CD4-positive, alpha-beta T cell treated with Interleukin-17A for 1 hour (primary cell): ENCODE data around the gene TSC1.

Experiments used
- DNase-seq: peaks from one replicate; pipeline ENCODE4 v3.0.0-alpha.2; 2020

The TSC1 gene

GRCh38 chr9:132931178-132931735, 13.2 kb downstream of the TSC1 start:
- DNase-seq: no peak

GRCh38 chr9:132927704-132928103, 16.7 kb downstream of the TSC1 start:
- no peak for DNase-seq

GRCh38 chr9:132923346-132923902, 21.0 kb downstream of the TSC1 start:
- DNase-seq: no peak

GRCh38 chr9:132919614-132920268, 24.7 kb downstream of the TSC1 start:
- no peak for DNase-seq

- no peak for DNase-seq
These were observed 29.5 kb downstream of the TSC1 start for GRCh38 chr9:132914924-132915323.

- DNase-seq: no peak
These were observed 32.3 kb downstream of the TSC1 start for GRCh38 chr9:132912131-132912530.

GRCh38 chr9:132910376-132910775, 34.0 kb downstream of the TSC1 start:
- no peak for DNase-seq

- no peak for DNase-seq
These were observed 35.1 kb downstream of the TSC1 start for GRCh38 chr9:132909311-132909710.

GRCh38 chr9:132908635-132909034, 35.8 kb downstream of the TSC1 start:
- DNase-seq: peak; percentile 60

- no peak for DNase-seq
These were observed 38.7 kb downstream of the TSC1 start for GRCh38 chr9:132905726-132906125.

GRCh38 chr9:132903574-132904492, 40.6 kb downstream of the TSC1 start:
- DNase-seq: no peak

GRCh38 chr9:132901858-132902831, 42.3 kb downstream of the TSC1 start:
- peak; percentile 86 for DNase-seq

GRCh38 chr9:132898051-132898450, 46.4 kb downstream of the TSC1 start:
- no peak for DNase-seq

GRCh38 chr9:132896906-132897305, 47.5 kb downstream of the TSC1 start:
- DNase-seq: no peak

GRCh38 chr9:132896264-132896663, 48.2 kb downstream of the TSC1 start:
- DNase-seq: no peak

GRCh38 chr9:132894862-132895835, 49.3 kb downstream of the TSC1 start:
- DNase-seq: no peak

GRCh38 chr9:132894346-132894745, 50.1 kb downstream of the TSC1 start:
- DNase-seq: no peak

GRCh38 chr9:132892400-132892799, 52.0 kb downstream of the TSC1 start:
- no peak for DNase-seq

GRCh38 chr9:132888151-132888550, 56.3 kb downstream of the TSC1 start:
- DNase-seq: no peak

GRCh38 chr9:132887181-132888120, 57.0 kb downstream of the TSC1 start:
- no peak for DNase-seq
